HepG2 (cell line): Measurements from ENCODE around the gene TRANK1. TPM values are rescaled to one million over a fixed set of nuclear protein-coding genes. Genes with fewer than 3 reads are reported as not detected.

Experiments used
- AKAP8 ChIP-seq: sonication (generic); formaldehyde crosslinking; IDR thresholded peaks from 2 replicates; pipeline ENCODE4 v1.5.1; 2020; ENCODE audit warnings: mild to moderate bottlenecking, missing genetic modification reagents
- CHCHD3 ChIP-seq: sonication (generic); formaldehyde crosslinking; IDR thresholded peaks from 2 replicates; pipeline ENCODE4 v1.8.0; 2022; ENCODE audit warnings: mild to moderate bottlenecking, missing genetic modification reagents, moderate library complexity
- CREM ChIP-seq, 2 experiments: sonication (generic) in 1 of 2; formaldehyde crosslinking in 1 of 2; IDR thresholded peaks; 2 replicates each; pipeline versions ENCODE4 v1.4.0 to v1.6.1; 2016 to 2020; ENCODE audit warnings: antibody characterized with exemption in 1 of 2, mild to moderate bottlenecking in 1 of 2, missing genetic modification reagents in 1 of 2
- GMEB2 ChIP-seq: IDR thresholded peaks from 2 replicates; pipeline ENCODE4 v1.6.1; 2016; ENCODE audit warnings: missing biosample characterization, missing genetic modification reagents, low read depth
- HMGA1 ChIP-seq: sonication (generic); formaldehyde crosslinking; conservative IDR thresholded peaks from 2 replicates; pipeline ENCODE4 v1.4.0; 2020; ENCODE audit warnings: missing genetic modification reagents
- IKZF4 ChIP-seq: sonication (generic); formaldehyde crosslinking; IDR thresholded peaks from 2 replicates; pipeline ENCODE4 v1.5.1; 2020; ENCODE audit warnings: borderline replicate concordance, mild to moderate bottlenecking, low read depth, missing genetic modification reagents; ENCODE audit errors: not compliant biosample characterization
- JUNB ChIP-seq: sonication (generic); formaldehyde crosslinking; IDR thresholded peaks from 2 replicates; pipeline ENCODE4 v1.8.0; 2022; ENCODE audit warnings: missing genetic modification reagents, mild to moderate bottlenecking, borderline replicate concordance
- KAT7 ChIP-seq: IDR thresholded peaks from 2 replicates; pipeline ENCODE4 v1.6.1; 2018; ENCODE audit warnings: borderline replicate concordance, missing compliant biosample characterization
- MZF1 ChIP-seq: sonication (generic); formaldehyde crosslinking; IDR thresholded peaks from 2 replicates; pipeline ENCODE4 v1.8.1; 2023; ENCODE audit warnings: mild to moderate bottlenecking, missing genetic modification reagents, borderline replicate concordance
- PLRG1 ChIP-seq: fragments of 450-650 bp; conservative IDR thresholded peaks from 2 replicates; pipeline ENCODE4 v1.6.1; 2016
- PRPF4 ChIP-seq: fragments of 200-400 bp; formaldehyde crosslinking; IDR thresholded peaks from 2 replicates; pipeline ENCODE4 v1.6.1; 2016; ENCODE audit warnings: low read length, low read depth; ENCODE audit not compliant: poor library complexity, severe bottlenecking
- RBAK ChIP-seq: sonication (generic); formaldehyde crosslinking; IDR thresholded peaks from 2 replicates; pipeline ENCODE4 v1.5.1; 2020; ENCODE audit warnings: mild to moderate bottlenecking, missing genetic modification reagents
- SALL1 ChIP-seq: sonication (generic); formaldehyde crosslinking; IDR thresholded peaks from 2 replicates; pipeline ENCODE4 v1.8.0; 2022; ENCODE audit warnings: mild to moderate bottlenecking, missing genetic modification reagents
- SALL2 ChIP-seq: sonication (generic); formaldehyde crosslinking; IDR thresholded peaks from 2 replicates; pipeline ENCODE4 v1.8.1; 2023; ENCODE audit warnings: mild to moderate bottlenecking, missing genetic modification reagents, inconsistent platforms
- SP2 ChIP-seq: sonication (generic); formaldehyde crosslinking; IDR thresholded peaks from 2 replicates; pipeline ENCODE4 v1.5.1; 2020; ENCODE audit warnings: mild to moderate bottlenecking, missing genetic modification reagents
- ZBTB20 ChIP-seq: sonication (generic); formaldehyde crosslinking; IDR thresholded peaks from 2 replicates; pipeline ENCODE4 v1.8.1; 2023; ENCODE audit warnings: missing genetic modification reagents, low read depth, mild to moderate bottlenecking, borderline replicate concordance
- ZNF543 ChIP-seq: sonication (generic); formaldehyde crosslinking; IDR thresholded peaks from 2 replicates; pipeline ENCODE4 v1.4.0; 2020; ENCODE audit warnings: mild to moderate bottlenecking, missing genetic modification reagents
- ZNF616 ChIP-seq: sonication (generic); formaldehyde crosslinking; IDR thresholded peaks from 2 replicates; pipeline ENCODE4 v1.5.0; 2020; ENCODE audit warnings: low read depth, mild to moderate bottlenecking, missing genetic modification reagents
- ZNF777 ChIP-seq: sonication (generic); formaldehyde crosslinking; IDR thresholded peaks from 2 replicates; pipeline ENCODE4 v1.4.0; 2020; ENCODE audit warnings: missing genetic modification reagents
- ZNF883 ChIP-seq: sonication (generic); formaldehyde crosslinking; IDR thresholded peaks from 2 replicates; pipeline ENCODE4 v1.5.1; 2020; ENCODE audit warnings: mild to moderate bottlenecking, missing genetic modification reagents; ENCODE audit errors: not compliant biosample characterization
- ZSCAN20 ChIP-seq: sonication (generic); formaldehyde crosslinking; IDR thresholded peaks from 2 replicates; pipeline ENCODE4 v1.4.0; 2020; ENCODE audit warnings: missing genetic modification reagents, mild to moderate bottlenecking, borderline replicate concordance
- ZSCAN25 ChIP-seq: sonication (generic); formaldehyde crosslinking; IDR thresholded peaks from 2 replicates; pipeline ENCODE4 v1.8.0; 2022; ENCODE audit warnings: mild to moderate bottlenecking, missing genetic modification reagents
- polyA plus RNA-seq, 8 experiments: library from polyadenylated mRNA; depleted of rRNA in 3 of 8; stranded (reverse) in 7 of 8; unstranded in 1 of 8; fragments of >200 nt; fragmentation: Illumina TruSeq in 4 of 8; extraction: Trizol in 4 of 8; gene quantifications; 2 replicates each; pipeline versions ENCODE4 v1.2.1 to v1.2.3, GENCODE V29; 2011 to 2016; ENCODE audit warnings: low read depth in 4 of 8, missing spikeins in 1 of 8, mixed read lengths in 1 of 8; ENCODE audit not compliant: insufficient read depth in 1 of 8
- total RNA-seq, 5 experiments: library from RNA; depleted of rRNA; stranded (reverse); fragments of >200 nt; fragmentation: Illumina TruSeq; extraction: Trizol; gene quantifications; 2 replicates each; pipeline ENCODE4 v1.2.3, GENCODE V29; 2016; ENCODE audit warnings: low read depth in 1 of 5
- TF ChIP-seq, protein P1 (sequence below): IDR thresholded peaks from 2 replicates; pipeline ENCODE4 v1.6.1; 2016; ENCODE audit warnings: mild to moderate bottlenecking

TRANK1 gene
- total and polyA plus RNA-seq, 2 of the 13 experiments (the other 11 are each of a cell fraction or from before 2014, with no cell fraction given): 0.13 to 0.32 TPM

GRCh38 chr3:36993326-36994283 lies 48.8 kb upstream of the TRANK1 start, which contains the start of gene MLH1 (continued):
- TF ChIP-seq SALL1 (CRISPR knock-in tag) (peak; percentile 86), RBAK (CRISPR knock-in tag) (no peak), PRPF4 (no peak), ZNF543 (CRISPR knock-in tag) (no peak), ZSCAN25 (CRISPR knock-in tag) (peak; percentile 11; the same call in 1 of the 2 replicates), ZBTB20 (CRISPR knock-in tag) (peak; percentile 20; the same call in 1 of the 2 replicates), IKZF4 (CRISPR knock-in tag) (peak; percentile 61), ZNF883 (CRISPR knock-in tag) (no peak), PLRG1 (no peak), ZSCAN20 (CRISPR knock-in tag) (no peak), CHCHD3 (CRISPR knock-in tag) (no peak), MZF1 (CRISPR knock-in tag) (no peak), GMEB2 (CRISPR knock-in tag) (peak; percentile 19; the same call in 1 of the 2 replicates), HMGA1 (no peak), CREM (IDR thresholded peaks at IDR 0.05) (peak; percentile 95), CREM (CRISPR knock-in tag; IDR thresholded peaks at IDR 0.05) (no peak), ZNF616 (CRISPR knock-in tag) (no peak), SP2 (peak; percentile 97), SALL2 (CRISPR knock-in tag) (no peak), KAT7 (no peak), JUNB (CRISPR knock-in tag) (no peak), ZNF777 (CRISPR knock-in tag) (peak; percentile 59), AKAP8 (CRISPR knock-in tag) (peak; percentile 85; the same call in 1 of the 2 replicates)
- TF ChIP-seq, protein P1, sequence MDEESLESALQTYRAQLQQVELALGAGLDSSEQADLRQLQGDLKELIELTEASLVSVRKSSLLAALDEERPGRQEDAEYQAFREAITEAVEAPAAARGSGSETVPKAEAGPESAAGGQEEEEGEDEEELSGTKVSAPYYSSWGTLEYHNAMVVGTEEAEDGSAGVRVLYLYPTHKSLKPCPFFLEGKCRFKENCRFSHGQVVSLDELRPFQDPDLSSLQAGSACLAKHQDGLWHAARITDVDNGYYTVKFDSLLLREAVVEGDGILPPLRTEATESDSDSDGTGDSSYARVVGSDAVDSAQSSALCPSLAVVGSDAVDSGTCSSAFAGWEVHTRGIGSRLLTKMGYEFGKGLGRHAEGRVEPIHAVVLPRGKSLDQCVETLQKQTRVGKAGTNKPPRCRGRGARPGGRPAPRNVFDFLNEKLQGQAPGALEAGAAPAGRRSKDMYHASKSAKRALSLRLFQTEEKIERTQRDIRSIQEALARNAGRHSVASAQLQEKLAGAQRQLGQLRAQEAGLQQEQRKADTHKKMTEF: no peak; the same call in 1 of the 2 replicates
